NCI-H1694 treated with DMSO at 0.1 percent for 48 hours (cell line): Measurements from ENCODE around the gene PPM1M.
A peak's percentile ranks its signal among the peaks of the same experiment; 100 is the strongest.

Source experiments
- DNase-seq: peaks from one replicate; lab custom pipeline; 2025; lab: John Stamatoyannopoulos, UW

Gene PPM1M

DNA sequence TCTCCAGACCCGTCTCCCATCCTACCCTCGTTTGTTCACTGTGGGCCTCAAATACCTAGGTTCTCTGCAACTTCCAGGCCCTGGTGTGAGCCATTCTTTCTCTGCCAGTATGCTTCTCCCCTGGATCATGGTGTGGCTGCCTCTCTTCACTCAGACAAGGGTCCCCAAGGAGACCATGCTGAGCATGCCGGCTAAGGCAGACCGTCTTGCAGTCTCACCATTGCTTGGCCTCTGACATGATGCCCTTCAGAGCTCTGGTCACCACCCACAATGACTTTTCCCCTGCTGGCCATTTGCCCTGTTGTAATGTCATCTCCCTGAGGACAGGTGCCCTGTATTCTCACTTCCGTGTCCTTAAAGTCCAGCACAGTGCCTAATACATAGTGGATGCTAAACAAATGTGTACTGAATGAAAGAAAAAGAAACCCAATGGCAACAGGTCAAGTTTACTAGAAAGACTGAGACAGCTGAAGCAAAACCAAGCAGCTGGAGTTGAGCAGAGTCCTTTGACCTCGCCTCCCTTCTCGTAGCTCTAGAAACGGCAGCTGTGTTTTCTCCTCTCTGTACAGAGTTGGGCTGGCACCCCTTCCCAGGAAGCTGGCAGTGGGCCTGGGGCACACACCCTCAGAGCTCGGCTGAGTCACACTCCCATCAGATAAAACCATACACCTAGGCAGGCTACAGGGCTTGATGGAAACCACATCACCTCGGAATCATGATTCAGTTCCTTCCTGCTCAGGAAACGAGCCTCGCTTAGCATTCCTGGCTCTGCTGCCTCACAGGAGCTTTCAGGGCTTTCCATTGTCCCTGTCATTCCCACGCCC lies 28.8 kb upstream of the PPM1M start:
- no peak for DNase-seq

DNA sequence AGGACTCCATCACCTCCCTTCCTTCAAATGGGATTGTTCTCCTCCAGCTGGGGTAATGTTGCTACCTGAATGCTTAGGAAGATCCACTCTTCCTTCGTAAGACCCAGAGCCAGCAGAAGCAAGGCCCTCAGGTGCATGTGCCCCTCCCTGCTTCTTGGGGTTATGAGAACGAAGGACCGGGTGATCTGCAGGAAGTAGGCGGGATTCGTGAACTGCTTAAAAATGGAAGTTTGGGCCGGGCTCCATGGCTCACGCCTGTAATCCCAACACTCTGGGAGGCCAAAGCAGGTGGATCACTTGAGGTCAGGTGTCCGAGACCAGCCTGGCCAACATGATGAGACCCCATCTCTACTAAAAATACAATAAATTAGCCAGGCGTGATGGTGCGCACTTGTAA lies 28.2 kb upstream of the PPM1M start:
- no peak for DNase-seq

DNA sequence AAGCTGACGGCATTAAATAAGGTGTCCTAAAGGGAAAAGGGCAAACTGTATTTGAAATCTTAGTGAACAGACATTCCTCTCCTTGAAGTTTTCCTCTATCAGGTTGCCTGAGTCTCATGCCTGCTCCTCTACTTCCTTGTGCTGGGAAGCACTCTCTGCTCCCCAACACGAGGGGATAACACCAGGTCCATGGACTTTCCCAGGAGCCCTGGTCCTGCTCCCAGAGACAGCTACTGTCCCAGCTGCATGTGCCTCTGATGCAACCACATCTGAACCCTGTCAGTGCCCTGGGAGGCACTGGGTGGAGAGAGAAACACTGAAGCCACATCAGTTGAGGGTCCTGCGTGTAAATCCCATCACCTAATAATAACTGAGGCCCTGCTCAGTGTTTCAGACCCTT lies 27.5 kb upstream of the PPM1M start:
- no peak for DNase-seq

DNA sequence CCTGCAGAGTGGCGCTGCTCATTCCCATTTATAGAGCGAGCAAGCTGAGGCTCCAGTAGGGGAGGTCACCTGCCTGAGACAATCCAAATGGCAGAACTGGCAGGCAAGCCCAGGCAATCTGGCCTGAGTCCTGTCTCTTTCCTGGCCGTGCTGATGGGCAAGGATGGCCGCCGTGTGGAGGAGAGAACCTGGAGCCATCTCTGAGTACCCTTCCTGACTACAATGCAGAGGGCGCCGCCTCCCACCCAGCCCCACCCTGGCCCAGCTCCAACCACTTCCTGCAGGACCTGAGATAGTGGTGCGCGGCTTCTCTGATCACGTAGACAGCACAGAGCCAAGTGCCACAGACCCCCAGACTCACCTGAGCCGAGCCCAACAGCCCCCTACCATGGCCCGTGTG lies 27.1 kb upstream of the PPM1M start:
- no peak for DNase-seq

DNA sequence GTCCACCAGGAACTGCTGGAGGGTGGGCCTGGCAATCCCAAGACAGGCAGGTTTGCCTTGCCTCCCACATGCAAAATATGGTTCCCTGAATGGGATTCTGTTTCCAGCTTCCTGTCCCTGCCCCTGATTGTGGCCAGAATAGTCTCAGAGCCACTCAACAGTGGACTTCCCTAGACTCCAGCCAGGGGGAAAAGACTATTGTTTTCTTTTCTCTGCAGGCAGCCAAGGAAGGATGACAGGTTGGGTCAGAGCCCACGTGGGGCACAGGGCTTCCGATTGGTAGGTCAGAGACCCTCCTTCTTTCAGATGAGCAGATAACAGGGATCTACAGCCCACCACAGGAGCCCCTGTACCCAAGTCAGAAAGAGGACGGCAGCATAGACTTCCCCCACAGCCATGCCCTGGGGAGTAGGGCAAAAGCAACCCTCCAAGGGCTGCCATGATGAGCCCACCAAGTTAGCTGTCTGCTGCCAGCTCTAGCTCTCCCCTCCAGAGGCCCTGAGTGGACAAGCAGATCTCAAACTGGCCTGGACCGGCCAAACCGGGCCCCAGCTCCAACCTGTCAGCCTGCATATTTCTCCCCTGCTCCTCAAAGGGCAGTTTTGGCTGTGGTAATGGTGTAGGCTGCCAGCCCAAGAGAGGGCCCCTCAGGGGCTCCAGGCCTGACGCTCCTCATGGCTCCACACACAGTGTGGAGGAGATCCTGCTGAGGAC lies 26.5 kb upstream of the PPM1M start:
- no peak for DNase-seq

DNA sequence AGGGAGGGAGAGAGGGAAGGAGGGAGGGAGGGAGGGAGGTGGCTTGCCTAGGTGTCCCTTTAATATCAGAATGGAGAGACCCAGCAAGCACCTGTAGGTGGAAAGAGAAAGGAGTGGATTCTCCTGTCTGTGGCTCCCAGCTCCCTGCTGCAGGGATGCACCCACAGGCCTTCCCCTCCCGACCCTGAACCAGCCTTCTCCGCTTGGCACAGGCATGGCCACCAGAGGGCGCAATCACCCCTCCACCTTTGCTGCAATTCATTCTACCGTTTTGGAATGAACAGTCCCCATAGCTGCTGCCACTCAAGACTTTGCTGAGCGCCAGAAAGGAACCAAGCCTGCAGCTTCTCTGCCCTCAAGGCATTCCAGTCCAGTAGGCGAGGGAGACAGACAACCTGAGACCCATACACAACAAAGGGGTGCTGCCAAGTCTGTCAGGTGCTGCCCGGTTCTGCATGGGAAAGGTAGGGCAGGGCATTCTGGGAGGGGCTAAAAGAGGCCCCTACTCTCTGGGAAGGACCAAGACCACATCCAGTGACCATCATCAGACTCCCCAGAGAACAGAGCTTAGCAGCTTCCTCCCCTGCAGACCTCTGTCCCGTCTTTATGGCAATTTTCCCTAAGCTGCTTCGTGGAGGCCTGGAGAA lies 25.1 kb upstream of the PPM1M start:
- DNase-seq = peak; percentile 16

DNA sequence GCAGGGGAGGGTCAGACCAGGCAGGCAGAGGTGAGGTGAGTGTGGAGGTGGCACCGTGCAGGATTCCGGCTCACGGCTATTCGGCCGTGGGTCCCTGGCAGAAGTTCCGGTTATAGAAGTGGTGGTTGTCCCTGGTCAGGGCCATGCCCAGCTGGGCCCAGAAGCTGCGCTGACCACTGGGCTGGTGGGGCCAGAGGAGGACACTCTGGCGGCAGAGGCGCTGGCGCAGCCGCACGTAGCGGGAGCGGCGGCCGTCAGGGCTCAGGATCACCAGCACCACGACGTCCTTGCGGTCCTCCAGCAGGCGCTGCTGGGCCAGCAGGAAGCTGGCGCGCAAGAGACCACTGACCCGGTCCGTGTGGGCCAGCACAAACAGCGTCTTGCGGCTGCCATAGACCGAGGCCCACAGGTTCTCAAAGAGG lies 24.4 kb upstream of the PPM1M start:
- DNase-seq = no peak

DNA sequence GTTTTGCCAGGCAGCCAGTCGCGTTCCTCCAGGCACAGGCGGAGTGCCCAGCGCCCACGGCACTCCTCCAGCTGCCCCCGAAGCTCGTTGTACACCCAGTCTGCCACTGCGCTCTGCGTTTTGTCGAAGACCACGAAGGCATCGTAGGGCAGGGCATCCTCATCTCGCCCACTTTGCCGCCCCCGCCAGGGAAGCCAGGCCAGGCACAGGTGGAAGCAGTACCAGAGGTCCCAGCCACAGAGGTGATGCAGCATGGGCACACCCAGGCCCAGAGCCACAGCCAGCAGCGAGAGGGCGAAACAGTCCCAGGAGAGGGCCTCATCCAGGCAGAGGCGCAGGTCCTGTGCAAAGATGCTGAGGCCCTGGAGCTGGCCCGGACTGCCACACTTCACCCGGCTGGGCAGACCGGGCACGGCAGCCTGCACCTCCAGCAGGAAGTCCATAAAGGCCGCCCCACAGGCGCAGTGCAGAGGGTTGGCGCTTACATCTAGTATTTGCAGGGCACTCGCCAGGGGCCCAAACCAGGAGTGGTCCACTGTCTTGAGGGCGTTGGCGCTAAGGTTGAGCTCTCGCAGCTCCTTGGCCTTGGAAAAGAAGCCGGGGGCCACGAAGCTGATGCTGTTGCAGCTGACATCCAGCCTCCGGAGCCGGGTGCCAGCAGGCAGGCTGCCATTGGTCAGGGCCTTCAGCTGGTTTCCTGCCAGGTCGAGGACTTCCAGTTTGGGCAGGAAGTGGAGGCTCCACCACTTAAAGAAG lies 23.8 kb upstream of the PPM1M start:
- DNase-seq = no peak

DNA sequence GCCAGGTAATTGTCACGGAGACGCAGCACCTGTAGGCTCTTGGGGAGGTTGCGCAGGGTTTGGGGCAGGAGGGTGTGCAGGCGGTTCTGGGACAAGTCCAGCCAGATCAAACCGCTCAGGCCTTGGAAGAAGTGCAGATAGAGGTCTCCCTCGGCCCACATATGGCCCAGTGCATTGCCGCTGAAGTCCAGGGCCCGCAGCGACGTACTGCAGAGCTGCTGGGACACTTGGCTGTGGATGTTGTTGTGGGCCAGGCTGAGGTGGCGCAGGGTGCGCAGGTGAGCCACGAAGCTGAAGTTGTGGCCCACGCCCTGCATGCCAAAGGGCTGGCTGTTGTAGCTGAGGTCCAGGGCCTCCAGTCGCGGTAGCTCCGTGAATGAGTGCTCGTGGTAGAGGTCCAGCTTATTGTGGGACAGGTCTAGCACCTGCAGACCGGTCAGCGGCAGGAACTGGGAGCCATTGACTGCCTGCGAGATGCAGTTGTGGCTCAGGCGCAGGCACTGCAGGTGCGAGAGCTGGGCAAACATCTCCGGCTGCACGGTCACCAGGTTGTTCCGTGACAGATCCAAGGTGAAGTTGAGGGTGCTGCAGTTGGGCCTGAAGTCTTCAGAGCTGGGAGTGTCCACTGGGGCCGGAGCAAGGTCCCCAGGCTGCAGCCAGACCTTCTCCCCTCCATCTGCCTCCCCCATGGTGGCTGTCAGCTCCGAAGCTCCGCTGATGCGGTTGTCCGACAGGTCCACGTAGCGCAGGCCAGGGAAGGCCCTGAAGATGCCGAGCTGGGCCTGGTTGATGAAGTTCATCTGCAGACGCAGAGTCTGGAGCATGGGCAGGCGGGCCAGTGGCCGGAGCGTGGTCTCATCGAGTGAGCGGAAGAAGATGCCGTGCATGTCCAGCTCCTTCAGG lies 23.0 kb upstream of the PPM1M start:
- DNase-seq = no peak

DNA sequence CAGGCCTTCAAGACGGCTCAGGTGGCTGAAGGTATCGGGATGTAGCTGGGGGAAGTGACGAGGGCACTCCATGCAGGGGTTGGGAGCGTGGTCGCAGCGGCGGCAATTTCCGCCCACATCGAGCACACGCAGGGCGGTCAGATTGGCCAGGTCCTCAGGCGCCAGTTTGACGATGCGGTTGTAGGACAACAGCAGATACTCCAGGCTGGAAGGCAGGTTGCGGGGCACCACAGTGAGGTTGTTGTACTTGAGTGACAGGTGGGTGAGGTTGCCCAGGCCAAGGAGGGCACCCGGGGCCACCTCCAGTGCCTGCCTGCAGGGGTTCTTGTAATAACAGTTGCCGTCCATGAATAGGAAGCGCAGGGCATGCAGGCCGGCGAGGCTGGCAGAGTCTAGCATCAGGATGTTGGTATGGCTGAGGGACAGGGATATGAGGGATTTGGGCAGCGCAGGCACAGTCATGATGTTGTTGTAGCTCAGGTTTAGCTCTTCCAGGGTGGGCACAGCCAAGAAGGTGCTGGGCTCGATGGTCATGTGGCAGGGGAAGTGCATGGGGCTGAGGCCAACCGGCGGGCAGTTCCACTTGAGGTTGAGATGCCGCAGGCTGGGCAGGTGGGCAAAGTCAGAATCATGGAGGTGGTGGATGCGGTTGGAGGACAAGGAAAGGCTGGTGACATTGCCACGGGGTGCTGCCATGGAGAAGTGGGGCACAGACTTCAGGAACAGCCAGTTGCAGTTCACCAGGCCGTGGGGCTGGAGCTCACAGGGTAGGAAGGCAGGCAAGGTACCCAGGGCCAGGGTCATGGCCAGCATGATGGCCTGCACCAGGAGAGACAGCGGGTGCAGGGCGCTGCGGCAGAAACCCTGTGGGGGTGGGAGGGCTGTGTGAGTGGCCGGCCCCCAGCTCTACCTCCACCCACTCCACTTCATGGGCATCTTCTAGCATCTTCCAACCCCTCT lies 21.8 kb upstream of the PPM1M start:
- DNase-seq = no peak

DNA sequence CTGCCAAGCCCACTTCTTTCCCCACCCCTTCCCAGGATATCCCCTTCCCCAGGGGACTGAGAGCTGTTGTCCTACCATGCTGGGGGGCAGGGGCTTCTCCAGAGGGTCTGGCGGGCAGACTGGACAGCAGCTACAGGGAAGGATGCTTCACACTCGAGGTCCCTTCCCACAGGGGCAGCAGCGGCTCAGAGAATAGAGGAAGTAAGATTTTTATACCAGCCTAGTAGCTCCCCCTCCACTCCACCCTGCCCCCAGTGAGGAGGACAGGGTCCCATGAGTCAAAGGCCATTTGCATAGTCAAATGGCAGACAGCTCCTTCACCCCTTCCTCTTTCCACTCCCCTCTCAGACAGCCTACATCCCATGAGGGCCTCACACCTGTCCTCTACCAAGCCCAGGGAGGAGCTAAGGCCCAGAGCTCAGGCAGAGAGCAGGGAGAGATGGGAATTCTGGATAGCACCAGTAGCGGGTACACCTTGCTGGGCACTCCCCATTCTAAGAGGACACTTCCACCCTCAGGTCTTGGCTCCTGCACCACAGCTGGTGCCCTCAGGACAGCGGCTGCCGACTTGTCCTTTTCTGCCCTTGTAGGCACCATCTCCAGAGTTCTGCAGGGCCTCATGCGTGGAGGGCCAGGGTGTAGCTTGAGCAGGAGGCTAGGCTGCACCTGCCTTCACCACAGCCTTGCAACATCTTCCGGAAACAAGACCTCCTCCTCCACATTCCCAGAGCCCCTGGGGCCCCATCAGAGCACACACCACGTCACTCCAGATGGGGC lies 19.9 kb upstream of the PPM1M start, which contains the start of gene TLR9:
TSS of gene TLR9 (minus strand) at position 194 of the 777 bp plus-strand sequence. CDS start at position 78, 116 bp downstream.
- DNase-seq = no peak

DNA sequence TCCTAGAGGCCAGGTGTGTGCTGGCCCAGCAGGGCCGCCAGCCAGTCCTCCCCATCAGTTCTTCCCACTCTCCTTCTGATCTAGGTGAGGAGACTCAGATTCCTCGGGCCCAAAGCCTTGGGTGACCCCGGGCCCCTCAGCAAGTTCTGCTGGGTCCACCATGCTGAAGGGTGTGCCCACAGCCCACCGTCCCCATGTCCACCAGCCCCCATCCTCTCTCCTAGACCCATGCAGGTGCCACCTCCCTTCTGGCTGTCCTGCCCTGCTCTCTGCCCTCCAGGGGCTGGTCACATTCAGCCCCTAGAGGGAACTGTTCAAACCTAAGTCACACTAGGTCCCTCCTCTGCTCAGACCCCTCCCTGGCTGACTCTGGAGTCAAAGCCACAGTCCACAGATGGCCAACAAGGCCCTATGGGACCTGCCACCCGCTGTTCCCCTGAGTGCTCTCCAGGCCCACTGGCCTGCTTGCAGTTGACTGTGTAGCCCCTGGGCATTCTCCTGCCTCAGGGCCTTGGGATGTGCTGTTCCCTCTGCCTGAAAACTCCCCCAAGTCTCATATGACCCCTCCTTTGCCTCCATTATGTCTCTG lies 19.2 kb upstream of the PPM1M start:
- no peak for DNase-seq

DNA sequence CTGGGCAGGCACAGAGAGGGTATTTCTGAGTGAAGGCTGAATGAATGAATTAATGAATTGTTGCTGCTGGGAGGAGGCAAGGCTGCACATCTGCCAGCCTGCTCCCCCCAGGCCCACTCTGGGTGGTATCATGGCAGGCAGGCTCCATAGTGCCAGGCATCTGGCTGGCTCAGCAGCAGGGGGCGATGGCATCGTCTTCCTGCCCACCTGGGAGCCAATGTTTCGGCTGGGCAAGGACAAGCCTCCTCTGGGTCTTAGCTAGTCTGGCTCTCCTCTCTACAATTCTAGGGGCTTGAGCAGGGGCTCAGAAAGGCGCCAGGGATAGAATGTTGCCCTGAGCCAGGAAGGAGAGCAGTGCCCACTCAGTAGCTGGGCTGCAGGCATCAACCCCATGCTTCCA lies 18.4 kb upstream of the PPM1M start:
- DNase-seq = no peak

DNA sequence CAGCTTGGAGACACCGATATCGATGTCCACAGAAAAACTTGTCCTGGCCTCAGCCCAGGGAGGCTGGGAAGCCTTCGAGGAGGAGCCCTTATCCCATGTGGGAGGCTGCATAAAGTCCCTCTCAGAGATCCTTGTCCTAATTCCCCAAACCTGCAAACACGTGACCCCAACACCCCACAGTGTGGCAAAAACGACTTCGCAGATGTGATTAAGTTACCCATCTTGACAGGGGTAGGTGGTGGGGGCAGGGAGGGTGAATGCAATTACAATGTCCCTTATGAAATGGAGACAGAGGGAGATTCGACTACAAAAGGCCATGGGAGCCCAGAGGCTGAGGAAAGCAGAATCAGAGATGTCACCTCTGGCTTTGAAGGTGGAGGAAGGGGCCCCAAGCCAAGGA lies 17.8 kb upstream of the PPM1M start:
- no peak for DNase-seq

DNA sequence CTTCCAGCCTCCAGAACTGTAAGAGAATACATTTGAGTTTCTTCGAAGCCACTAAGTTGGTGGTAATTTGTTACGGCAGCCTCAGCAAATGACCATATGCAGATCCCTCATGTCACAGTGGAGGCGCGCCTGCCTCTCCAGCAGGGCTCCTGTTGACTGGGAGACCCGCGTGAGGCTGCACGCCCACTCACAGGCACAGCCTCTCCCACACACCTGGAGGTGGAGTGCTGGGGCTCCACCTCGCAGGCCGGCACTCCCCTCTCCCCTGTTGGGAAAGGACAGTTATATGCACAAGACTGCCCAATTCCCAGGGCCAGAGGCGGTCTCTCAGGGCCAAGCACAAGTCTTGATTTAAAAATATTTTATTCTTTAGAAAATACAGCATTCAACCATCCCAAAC lies 17.3 kb upstream of the PPM1M start:
- DNase-seq = no peak

DNA sequence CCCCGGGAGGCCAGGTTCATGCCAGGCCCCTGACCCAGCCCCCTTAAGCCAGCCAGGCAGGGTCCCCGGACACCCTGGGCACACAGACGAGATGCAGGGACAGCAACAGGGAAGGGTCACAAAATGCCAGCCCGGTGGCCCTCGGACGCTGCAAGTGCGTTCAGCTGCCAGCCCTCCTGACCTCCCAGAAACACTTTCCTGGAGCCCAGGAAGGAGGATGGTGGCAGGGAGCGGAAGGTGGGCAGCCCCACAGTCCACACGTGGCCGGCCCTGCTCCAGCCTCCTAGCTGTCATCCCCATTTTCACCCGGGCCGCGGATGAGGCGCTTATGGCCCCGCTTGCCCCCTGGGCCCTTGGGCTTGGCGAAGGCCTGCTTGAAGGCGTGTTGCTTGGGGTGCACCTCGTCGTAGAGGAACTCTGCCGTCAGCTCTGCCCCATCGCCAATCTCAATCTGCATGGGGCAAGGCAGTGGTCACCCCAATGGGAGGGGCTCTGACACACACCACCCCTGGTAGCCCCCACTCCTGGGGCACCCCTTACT lies 16.7 kb upstream of the PPM1M start:
- DNase-seq = no peak

DNA sequence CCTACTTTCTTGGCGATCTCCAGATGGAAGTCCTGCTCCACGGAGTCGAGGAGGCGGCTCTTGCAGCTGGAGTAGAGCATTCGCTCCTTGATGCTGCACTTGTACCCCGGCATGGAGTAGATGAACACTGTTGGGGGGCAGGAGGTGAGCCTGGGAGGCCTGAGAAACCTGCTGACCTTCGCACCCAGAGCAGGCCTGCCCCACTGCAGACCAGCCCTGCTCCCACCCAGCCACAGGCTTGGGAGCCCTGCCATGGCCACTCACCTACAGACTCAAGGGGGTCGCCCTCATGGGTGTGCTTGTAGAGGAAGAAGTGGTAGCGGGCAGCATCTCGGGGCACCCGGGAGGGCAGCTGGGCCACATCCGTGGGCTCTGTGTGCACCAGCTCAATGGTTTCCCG lies 15.9 kb upstream of the PPM1M start:
- DNase-seq = no peak

DNA sequence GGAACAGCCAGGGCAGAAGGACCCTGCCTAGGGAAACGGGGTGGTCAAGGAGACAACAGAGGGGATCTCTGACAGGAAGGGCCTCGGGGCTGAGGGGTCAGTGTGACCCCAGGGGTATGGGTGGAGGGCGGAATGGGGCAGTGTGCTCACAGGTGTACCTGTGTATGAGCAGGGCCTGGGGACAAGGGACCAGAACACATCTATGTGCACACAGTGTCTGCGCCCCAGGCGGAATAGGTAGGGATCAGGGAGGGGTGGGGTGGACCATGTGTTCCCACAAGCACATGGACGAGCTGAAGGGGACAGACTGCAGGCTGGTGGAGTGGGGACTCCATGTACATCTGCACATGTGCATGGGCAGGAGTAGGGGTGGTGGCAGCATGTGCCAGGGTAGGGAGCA lies 15.1 kb upstream of the PPM1M start:
- DNase-seq = no peak
